ENCODE measurements around the gene ZBTB2.

- TF ChIP-seq, protein P1, sequence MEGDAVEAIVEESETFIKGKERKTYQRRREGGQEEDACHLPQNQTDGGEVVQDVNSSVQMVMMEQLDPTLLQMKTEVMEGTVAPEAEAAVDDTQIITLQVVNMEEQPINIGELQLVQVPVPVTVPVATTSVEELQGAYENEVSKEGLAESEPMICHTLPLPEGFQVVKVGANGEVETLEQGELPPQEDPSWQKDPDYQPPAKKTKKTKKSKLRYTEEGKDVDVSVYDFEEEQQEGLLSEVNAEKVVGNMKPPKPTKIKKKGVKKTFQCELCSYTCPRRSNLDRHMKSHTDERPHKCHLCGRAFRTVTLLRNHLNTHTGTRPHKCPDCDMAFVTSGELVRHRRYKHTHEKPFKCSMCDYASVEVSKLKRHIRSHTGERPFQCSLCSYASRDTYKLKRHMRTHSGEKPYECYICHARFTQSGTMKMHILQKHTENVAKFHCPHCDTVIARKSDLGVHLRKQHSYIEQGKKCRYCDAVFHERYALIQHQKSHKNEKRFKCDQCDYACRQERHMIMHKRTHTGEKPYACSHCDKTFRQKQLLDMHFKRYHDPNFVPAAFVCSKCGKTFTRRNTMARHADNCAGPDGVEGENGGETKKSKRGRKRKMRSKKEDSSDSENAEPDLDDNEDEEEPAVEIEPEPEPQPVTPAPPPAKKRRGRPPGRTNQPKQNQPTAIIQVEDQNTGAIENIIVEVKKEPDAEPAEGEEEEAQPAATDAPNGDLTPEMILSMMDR (IDR thresholded peaks at IDR 0.05), result no peak
- TF ChIP-seq ZFX (IDR thresholded peaks at IDR 0.05; ENCODE audit: borderline replicate concordance), result no peak
Measured at GRCh38 chr6:151379933-151380847, 11.2 kb downstream of the ZBTB2 start.
